LNCAP (cell line): ENCODE results near the gene SHISAL1.

Experiments
- CTCF ChIP-seq: fragments of 450-650 bp; IDR thresholded peaks from 2 replicates; pipeline ENCODE4 v1.5.1; 2017; ENCODE audit warnings: mild to moderate bottlenecking

The SHISAL1 gene

GRCh38 chr22:44246615-44247326, 66.0 kb downstream of the SHISAL1 start:
- TF ChIP-seq CTCF = no peak

GRCh38 chr22:44245867-44246266, 66.9 kb downstream of the SHISAL1 start:
- TF ChIP-seq CTCF = no peak

DNA sequence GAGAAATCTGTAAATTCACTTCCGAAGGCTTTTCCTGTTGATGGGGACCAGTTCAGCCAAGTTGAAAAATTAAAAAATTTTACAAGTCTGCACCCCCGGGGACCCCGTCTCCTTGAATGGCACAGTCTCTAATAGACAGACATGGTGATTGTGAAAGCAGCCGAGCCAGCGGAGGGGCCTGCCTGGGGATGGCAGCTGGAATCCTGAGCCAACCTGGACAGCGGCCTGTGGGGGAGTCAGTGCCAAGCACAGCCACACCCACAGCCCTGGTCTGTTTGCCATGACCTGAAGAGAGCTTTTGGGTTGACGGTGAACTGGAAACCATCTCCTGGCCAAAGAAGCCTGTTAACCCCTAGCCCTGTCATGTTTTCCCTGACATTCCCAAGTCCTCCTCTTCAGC, 67.3 kb downstream of the SHISAL1 start:
- no peak for TF ChIP-seq CTCF

GRCh38 chr22:44244265-44244822, 68.4 kb downstream of the SHISAL1 start:
- no peak for TF ChIP-seq CTCF

GRCh38 chr22:44243761-44244160, 69.0 kb downstream of the SHISAL1 start:
- TF ChIP-seq CTCF = no peak

- no peak for TF ChIP-seq CTCF
These were observed 69.6 kb downstream of the SHISAL1 start for GRCh38 chr22:44242946-44243724.

DNA sequence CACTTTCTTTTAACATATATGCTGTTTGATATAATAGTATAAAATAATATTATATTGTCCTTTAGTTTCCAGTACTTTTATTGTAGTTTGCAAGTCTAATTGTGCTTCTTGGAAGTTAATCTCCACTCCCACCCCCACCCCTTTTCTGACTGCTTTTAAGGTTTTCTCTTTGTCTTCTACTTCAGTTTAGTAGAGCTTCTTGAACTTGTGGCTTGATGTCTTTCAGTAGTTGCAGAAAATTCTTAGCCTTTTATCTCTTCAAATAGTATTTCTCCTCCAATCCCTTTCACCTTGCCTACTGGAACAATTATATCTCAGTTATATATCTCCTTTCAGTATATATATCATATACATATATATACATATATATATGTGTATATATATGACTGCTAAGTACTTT, 75.5 kb downstream of the SHISAL1 start:
- TF ChIP-seq CTCF = no peak
